K562 (cell line): ENCODE results near the gene PLD1. TPM values are rescaled to one million over a fixed set of nuclear protein-coding genes. Genes with fewer than 3 reads are reported as not detected.

ENCODE experiments used
- ADNP ChIP-seq: fragments of 200-800 bp; sonication (Bioruptor generic); IDR thresholded peaks from 2 replicates; pipeline ENCODE4 v1.6.1; 2016; ENCODE audit warnings: missing genetic modification characterization, missing compliant biosample characterization
- C11orf30 ChIP-seq: fragments of 450-650 bp; IDR thresholded peaks from 2 replicates; pipeline ENCODE4 v1.6.1; 2016; ENCODE audit warnings: low read depth, mild to moderate bottlenecking
- CHD2 ChIP-seq: IDR thresholded peaks from 2 replicates; pipeline ENCODE4 v1.6.1; 2011; ENCODE audit warnings: low read depth, low read length
- KHSRP ChIP-seq: fragments of 450-650 bp; IDR thresholded peaks from 2 replicates; pipeline ENCODE4 v1.6.1; 2017
- MAFF ChIP-seq: IDR thresholded peaks from 2 replicates; pipeline ENCODE4 v1.6.1; 2012; ENCODE audit warnings: low read length, improper control_type of control experiment
- MCM7 ChIP-seq, 2 experiments: fragments of 450-650 bp; IDR thresholded peaks; 2 replicates each; pipeline ENCODE4 v1.6.1; 2016 to 2018
- MTA2 ChIP-seq: fragments of 450-650 bp; IDR thresholded peaks from 2 replicates; pipeline ENCODE4 v1.6.1; 2016; ENCODE audit warnings: low read depth
- NFE2 ChIP-seq: IDR thresholded peaks from 2 replicates; pipeline ENCODE4 v1.6.1; 2014; ENCODE audit warnings: antibody characterized with exemption, low read depth
- NFE2L1 ChIP-seq: fragments of 450-650 bp; IDR thresholded peaks from 2 replicates; pipeline ENCODE4 v1.6.1; 2016; ENCODE audit warnings: missing genetic modification characterization, low read depth, mild to moderate bottlenecking, missing compliant biosample characterization, moderate library complexity, borderline replicate concordance
- TEAD2 ChIP-seq: fragments of 450-650 bp; IDR thresholded peaks from 2 replicates; pipeline ENCODE4 v1.6.1; 2016; ENCODE audit warnings: missing genetic modification characterization, control low read depth, missing compliant biosample characterization
- ZEB2 ChIP-seq: fragments of 450-650 bp; IDR thresholded peaks from 2 replicates; pipeline ENCODE4 v1.6.1; 2016
- ZNF436 ChIP-seq: fragments of 250-450, 450-650 bp; sonication (Bioruptor Pico); formaldehyde crosslinking; IDR thresholded peaks from 2 replicates; pipeline ENCODE4 v1.7.0; 2020; ENCODE audit warnings: mild to moderate bottlenecking
- ZNF766 ChIP-seq: fragments of 200-800 bp; sonication (Bioruptor generic); conservative IDR thresholded peaks from 2 replicates; pipeline ENCODE4 v1.6.1; 2016; ENCODE audit warnings: missing genetic modification characterization, missing compliant biosample characterization
- polyA plus RNA-seq, 8 experiments: library from polyadenylated mRNA; depleted of rRNA in 4 of 8; stranded (reverse) in 5 of 8; unstranded in 3 of 8; fragments of >200 nt; fragmentation: Nextera tagmentation in 2 of 8; fragmentation: Illumina TruSeq in 1 of 8; extraction: Ambion mirVana in 2 of 8; extraction: Trizol in 1 of 8; gene quantifications; 2 replicates each; pipeline versions ENCODE4 v1.2.1 to v1.2.3, GENCODE V29; 2011 to 2014; ENCODE audit warnings: inconsistent platforms in 1 of 8, missing spikeins in 1 of 8
- total RNA-seq, 7 experiments: library from RNA; depleted of rRNA in 6 of 7; stranded (reverse); fragments of >200 nt in 6 of 7; fragmentation: Illumina TruSeq in 2 of 7; extraction: Trizol in 2 of 7; gene quantifications; 2 replicates each; pipeline versions ENCODE4 v1.2.1 to v1.2.3, GENCODE V29; 2011 to 2021; ENCODE audit warnings: low replicate concordance in 1 of 7
- TF ChIP-seq, protein P1 (sequence below): sonication (generic); formaldehyde crosslinking; IDR thresholded peaks from 2 replicates; pipeline ENCODE4 v1.8.0; 2022; ENCODE audit warnings: mild to moderate bottlenecking, missing genetic modification reagents
- TF ChIP-seq, protein P2 (sequence below), 2 experiments: fragments of 450-650 bp in 1 of 2; IDR thresholded peaks; 2 replicates each; pipeline ENCODE4 v1.6.1; 2011 to 2017; ENCODE audit warnings: low read depth in 2 of 2, antibody characterized with exemption in 1 of 2, borderline replicate concordance in 1 of 2, low read length in 1 of 2, mild to moderate bottlenecking in 1 of 2, mixed read lengths in 1 of 2; ENCODE audit not compliant: control insufficient read depth in 1 of 2
- TF ChIP-seq, protein P3 (sequence below): fragments of 450-650 bp; IDR thresholded peaks from 2 replicates; pipeline ENCODE4 v1.6.1; 2016; ENCODE audit warnings: low read depth, mild to moderate bottlenecking, moderate library complexity
- TF ChIP-seq, protein P4 (sequence below): fragments of 450-650 bp; IDR thresholded peaks from 2 replicates; pipeline ENCODE4 v1.6.1; 2016; ENCODE audit warnings: antibody characterized with exemption

Gene PLD1
- total and polyA plus RNA-seq, 9 of the 15 experiments (the other 6 are each of a cell fraction or from before 2014, with no cell fraction given), result 8.4 to 26.1 (median 18.6) TPM

DNA sequence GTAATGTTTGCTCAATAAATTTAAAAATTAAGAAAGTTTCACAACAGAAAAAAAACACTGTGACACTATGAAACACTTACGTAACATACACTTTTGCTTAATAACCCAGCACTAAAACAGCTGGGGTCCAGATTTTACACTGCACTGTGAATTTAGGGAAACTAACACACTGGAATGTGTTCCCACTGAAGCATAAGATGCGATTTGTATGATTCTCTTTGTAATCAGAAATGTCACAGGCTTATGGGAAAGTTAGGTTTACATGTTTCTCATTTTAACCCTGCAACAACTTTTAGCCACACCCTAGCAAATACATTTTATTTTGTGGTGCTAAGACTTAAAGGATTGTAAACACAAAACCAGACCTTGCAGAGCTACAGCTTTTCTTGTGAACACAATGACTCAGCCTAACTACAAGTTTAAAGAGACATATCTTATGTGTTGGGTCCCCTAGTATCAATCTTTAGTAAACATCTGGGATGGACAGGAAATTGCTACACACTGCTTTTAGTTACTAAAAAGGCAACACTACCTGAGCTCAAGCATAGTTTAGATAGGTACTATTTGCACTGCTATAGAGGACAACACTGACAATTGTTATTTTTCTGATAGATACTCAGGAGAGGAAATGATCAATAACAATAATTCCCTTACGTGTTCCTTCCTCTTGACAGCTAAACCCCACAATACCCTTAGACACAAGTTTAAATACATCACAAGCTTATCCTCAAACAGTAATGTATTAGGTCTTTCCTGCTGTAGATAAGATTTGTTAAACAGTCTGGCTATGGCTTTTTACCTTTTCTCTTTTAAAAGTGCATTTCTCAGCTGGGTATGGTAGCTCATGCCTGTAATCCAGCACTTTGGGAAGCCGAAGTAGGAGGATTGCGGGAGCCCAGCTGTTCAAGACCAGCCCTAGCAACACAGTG lies 3.8 kb downstream of the PLD1 start (continued):
- TF ChIP-seq, protein P1, sequence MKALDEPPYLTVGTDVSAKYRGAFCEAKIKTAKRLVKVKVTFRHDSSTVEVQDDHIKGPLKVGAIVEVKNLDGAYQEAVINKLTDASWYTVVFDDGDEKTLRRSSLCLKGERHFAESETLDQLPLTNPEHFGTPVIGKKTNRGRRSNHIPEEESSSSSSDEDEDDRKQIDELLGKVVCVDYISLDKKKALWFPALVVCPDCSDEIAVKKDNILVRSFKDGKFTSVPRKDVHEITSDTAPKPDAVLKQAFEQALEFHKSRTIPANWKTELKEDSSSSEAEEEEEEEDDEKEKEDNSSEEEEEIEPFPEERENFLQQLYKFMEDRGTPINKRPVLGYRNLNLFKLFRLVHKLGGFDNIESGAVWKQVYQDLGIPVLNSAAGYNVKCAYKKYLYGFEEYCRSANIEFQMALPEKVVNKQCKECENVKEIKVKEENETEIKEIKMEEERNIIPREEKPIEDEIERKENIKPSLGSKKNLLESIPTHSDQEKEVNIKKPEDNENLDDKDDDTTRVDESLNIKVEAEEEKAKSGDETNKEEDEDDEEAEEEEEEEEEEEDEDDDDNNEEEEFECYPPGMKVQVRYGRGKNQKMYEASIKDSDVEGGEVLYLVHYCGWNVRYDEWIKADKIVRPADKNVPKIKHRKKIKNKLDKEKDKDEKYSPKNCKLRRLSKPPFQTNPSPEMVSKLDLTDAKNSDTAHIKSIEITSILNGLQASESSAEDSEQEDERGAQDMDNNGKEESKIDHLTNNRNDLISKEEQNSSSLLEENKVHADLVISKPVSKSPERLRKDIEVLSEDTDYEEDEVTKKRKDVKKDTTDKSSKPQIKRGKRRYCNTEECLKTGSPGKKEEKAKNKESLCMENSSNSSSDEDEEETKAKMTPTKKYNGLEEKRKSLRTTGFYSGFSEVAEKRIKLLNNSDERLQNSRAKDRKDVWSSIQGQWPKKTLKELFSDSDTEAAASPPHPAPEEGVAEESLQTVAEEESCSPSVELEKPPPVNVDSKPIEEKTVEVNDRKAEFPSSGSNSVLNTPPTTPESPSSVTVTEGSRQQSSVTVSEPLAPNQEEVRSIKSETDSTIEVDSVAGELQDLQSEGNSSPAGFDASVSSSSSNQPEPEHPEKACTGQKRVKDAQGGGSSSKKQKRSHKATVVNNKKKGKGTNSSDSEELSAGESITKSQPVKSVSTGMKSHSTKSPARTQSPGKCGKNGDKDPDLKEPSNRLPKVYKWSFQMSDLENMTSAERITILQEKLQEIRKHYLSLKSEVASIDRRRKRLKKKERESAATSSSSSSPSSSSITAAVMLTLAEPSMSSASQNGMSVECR (CRISPR knock-in tag), result no peak
- TF ChIP-seq NFE2L1 (tag) (peak; percentile 65), ZNF436 (CRISPR knock-in tag) (no peak), C11orf30 (peak; percentile 91), MTA2 (peak; percentile 41; the same call in 1 of the 2 replicates), KHSRP (no peak), NFE2 (peak; percentile 95), MCM7 (IDR thresholded peaks at IDR 0.05) (no peak), ZEB2 (peak; percentile 68), MAFF (peak; percentile 88), TEAD2 (tag) (no peak), ADNP (peak; percentile 39; the same call in 1 of the 2 replicates), CHD2 (no peak), ZNF766 (CRISPR knock-in tag) (no peak)
- TF ChIP-seq, protein P2, sequence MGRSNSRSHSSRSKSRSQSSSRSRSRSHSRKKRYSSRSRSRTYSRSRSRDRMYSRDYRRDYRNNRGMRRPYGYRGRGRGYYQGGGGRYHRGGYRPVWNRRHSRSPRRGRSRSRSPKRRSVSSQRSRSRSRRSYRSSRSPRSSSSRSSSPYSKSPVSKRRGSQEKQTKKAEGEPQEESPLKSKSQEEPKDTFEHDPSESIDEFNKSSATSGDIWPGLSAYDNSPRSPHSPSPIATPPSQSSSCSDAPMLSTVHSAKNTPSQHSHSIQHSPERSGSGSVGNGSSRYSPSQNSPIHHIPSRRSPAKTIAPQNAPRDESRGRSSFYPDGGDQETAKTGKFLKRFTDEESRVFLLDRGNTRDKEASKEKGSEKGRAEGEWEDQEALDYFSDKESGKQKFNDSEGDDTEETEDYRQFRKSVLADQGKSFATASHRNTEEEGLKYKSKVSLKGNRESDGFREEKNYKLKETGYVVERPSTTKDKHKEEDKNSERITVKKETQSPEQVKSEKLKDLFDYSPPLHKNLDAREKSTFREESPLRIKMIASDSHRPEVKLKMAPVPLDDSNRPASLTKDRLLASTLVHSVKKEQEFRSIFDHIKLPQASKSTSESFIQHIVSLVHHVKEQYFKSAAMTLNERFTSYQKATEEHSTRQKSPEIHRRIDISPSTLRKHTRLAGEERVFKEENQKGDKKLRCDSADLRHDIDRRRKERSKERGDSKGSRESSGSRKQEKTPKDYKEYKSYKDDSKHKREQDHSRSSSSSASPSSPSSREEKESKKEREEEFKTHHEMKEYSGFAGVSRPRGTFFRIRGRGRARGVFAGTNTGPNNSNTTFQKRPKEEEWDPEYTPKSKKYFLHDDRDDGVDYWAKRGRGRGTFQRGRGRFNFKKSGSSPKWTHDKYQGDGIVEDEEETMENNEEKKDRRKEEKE (IDR thresholded peaks at IDR 0.05; ENCODE audit: borderline replicate concordance in 1 of 2, control insufficient read depth in 1 of 2, low read depth in 2 of 2, low read length in 1 of 2), result no peak
- TF ChIP-seq, protein P3, sequence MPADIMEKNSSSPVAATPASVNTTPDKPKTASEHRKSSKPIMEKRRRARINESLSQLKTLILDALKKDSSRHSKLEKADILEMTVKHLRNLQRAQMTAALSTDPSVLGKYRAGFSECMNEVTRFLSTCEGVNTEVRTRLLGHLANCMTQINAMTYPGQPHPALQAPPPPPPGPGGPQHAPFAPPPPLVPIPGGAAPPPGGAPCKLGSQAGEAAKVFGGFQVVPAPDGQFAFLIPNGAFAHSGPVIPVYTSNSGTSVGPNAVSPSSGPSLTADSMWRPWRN, result peak; percentile 36; the same call in 1 of the 2 replicates
- TF ChIP-seq, protein P4, sequence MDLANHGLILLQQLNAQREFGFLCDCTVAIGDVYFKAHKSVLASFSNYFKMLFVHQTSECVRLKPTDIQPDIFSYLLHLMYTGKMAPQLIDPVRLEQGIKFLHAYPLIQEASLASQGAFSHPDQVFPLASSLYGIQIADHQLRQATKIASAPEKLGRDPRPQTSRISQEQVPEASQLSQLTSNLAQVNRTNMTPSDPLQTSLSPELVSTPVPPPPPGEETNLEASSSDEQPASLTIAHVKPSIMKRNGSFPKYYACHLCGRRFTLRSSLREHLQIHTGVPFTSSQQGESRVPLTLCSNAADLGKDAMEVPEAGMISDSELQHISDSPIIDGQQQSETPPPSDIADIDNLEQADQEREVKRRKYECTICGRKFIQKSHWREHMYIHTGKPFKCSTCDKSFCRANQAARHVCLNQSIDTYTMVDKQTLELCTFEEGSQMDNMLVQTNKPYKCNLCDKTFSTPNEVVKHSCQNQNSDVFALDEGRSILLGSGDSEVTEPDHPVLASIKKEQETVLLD, result 0 out of 2 replicates have a peak, but pooled peaks have one; percentile 40
